ENCODE results near the gene AUTS2. TPM values are rescaled to one million over a fixed set of nuclear protein-coding genes. Genes with fewer than 3 reads are reported as not detected.
"Not testable (repeated sequence)": the region's sequence is repeated elsewhere in the genome, so short reads cannot be mapped to it uniquely, and the experiment has no call there.

The AUTS2 gene
- total RNA-seq, 1 experiment from 2014 or later, result 4.6 TPM

DNA sequence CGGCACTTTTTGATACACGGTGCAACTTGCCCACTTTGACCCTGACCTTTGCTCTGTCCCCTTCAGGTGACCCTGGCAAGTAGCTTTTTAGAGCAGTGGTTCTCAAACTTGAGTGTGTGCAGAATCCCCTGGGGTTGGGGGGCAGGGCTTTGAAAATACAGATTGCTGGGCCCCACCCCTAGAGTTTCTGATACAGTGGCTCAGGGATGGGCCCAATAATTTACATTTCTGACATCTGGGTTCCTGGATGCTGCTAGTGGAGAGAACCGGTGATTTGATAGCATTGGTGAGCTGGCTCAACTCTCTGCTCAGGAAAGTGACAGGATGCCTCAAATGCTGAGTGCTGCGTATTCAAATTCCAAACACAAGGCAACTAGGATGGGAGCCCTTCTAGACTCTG lies 995.9 kb downstream of the AUTS2 start:
- no peak for DNase-seq (ENCODE audit: low read depth)

GRCh38 chr7:70594885-70595284 lies 996.6 kb downstream of the AUTS2 start:
- not testable (repeated sequence) for DNase-seq (ENCODE audit: low read depth)

DNA sequence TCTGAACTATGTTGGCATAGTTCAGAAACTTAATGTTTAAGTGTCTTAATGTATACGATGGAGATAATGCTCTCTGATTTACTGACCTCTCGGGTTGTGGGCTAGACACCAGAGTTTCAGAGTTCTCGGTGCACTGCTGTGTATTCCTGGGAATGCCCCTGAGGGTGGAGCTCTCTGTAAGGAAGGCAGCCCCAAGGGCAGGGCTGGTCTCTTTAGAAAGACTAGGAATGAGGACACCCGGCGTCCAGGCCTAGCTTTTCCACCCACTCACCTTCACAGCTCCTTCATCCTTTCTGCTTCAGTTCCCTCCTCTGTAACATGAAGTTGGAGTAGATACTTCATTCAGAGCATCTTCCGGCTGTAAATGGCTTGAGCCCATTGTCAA lies 997.1 kb downstream of the AUTS2 start:
- DNase-seq (ENCODE audit: low read depth), result no peak

GRCh38 chr7:70595755-70596597 lies 997.7 kb downstream of the AUTS2 start:
- no peak for DNase-seq (ENCODE audit: low read depth)

DNA sequence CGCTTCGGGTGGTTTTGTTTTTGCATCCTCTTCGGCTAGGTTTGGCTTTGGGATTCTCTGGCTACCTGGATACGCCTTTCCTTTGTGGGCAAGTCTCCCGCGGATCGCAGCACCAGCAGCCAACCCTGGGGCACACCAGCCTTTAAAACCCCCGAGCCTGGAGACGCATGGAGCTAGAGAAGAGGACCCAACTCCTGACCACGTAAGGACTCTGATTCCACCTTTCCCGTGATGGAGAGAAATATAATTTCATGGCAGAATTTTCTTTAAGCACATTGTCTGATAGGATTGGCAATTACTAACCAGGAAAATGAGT lies 998.3 kb downstream of the AUTS2 start:
- no peak for DNase-seq (ENCODE audit: low read depth)

GRCh38 chr7:70597066-70597465 lies 998.8 kb downstream of the AUTS2 start:
- DNase-seq (ENCODE audit: low read depth), result no peak

DNA sequence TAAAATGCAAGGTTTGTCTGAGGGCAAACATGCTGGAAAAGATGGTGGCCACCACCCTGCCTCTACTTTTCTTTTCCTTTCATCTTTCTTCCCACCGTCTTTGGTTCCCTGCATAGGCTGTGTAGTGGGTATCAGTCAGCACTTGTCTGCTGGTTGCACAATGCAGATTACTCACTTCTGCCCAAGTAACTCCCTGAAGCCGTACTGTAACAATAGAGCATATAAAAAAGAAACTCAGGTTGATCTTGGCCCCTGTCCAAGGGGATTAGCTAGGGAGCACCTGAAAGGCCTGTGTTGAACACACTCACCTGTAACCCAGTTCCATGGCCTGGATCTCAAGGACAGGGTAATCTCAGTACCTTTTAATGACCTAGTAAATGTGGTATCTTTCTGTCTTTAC lies 1000.7 kb downstream of the AUTS2 start:
- no peak for DNase-seq (ENCODE audit: low read depth)

- no peak for DNase-seq (ENCODE audit: low read depth)
Observed at GRCh38 chr7:70599446-70600190, 1001.3 kb downstream of the AUTS2 start.

- no peak for DNase-seq (ENCODE audit: low read depth)
Observed at GRCh38 chr7:70600993-70601392, 1002.7 kb downstream of the AUTS2 start.

GRCh38 chr7:70602117-70602516 lies 1003.8 kb downstream of the AUTS2 start:
- DNase-seq (ENCODE audit: low read depth), result no peak

- DNase-seq (ENCODE audit: low read depth), result no peak
Observed at GRCh38 chr7:70607281-70607680, 1009.0 kb downstream of the AUTS2 start.

DNA sequence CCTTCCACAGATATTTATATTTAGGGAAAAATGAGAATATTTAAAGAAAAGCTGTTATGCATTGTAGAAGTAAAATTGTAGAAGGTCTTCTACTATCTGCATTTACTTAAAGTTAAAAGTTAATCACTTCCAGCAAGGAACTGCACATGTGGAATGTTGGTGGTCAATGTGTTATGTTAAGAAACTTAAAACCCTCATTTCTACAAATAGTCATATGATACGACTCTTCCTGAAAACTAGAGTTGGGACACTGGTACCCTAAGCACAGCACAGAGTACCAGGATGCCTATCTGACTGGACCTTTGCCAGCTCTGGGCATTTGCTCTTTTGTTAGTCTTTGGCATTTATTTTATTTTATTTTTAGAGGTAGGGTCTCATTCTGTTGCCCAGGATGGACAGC lies 1009.5 kb downstream of the AUTS2 start:
- DNase-seq (ENCODE audit: low read depth), result no peak

DNA sequence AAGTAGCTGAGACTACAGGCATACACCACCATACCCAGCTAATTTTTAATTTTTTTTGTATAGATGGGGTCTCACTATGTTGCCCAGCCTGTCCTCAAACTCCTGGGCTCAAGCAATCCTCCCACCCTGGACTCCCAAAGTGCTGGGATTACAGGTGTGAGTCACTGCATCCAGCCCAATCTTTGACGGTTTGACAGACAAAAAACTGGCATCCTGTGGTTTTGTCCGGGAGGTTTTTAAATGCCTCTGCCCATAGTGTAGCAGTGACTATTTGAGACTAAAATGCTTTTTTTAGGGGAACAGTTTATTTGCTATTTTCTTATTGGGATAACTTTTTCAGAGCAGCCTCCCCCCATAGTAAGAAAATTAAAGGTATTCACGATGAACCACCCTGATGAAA lies 1010.0 kb downstream of the AUTS2 start:
- no peak for DNase-seq (ENCODE audit: low read depth)

GRCh38 chr7:70612811-70613210 lies 1014.5 kb downstream of the AUTS2 start:
- no peak for DNase-seq (ENCODE audit: low read depth)

- DNase-seq (ENCODE audit: low read depth), result no peak
Observed at GRCh38 chr7:70614237-70615045, 1016.2 kb downstream of the AUTS2 start.

DNA sequence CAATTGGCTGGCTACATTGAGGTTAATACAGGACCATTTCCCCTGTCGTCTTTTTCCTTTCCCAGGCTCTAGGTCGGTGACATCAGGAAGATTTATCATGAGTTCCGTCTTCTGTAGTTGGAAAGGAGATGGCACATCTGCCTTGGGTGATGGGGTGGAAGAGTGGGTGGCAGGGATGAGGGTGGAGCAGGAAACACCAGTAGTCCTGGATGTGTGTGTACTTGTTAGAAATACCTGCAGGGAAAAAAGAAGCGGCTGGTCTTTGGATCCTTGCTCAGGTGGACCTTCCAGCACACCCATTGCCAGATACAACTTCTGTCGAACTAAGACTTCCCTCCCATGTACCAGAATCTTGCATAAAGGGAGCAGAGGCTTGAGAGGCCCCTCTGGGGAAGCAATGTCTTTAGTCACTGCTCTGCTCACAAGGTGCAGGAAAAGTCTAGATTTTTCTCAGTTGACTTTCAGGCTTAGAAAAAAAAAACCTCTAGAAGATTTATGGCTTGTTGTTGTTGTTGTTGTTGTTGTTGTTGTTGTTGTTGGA lies 1016.9 kb downstream of the AUTS2 start:
- no peak for DNase-seq (ENCODE audit: low read depth)

DNA sequence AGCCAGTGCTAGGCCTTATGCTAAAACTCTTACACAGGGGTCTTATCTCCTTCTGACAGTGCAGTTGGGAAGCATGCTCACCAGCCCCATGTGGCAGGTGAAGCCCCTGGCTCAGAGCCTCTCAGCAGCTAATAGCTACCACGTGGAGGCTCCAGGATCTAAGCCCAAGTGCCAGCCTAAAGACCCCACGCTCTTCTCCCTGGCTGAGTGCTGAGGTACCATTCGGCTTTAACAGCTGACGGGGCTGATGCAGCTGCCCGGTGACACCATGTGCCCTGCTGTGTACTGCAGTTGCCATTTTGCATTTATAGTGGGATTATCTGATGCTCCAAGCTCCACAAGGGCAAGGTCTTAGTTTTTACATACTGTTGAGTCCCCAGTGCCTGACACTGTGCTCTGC lies 1017.9 kb downstream of the AUTS2 start:
- DNase-seq (ENCODE audit: low read depth), result no peak

DNA sequence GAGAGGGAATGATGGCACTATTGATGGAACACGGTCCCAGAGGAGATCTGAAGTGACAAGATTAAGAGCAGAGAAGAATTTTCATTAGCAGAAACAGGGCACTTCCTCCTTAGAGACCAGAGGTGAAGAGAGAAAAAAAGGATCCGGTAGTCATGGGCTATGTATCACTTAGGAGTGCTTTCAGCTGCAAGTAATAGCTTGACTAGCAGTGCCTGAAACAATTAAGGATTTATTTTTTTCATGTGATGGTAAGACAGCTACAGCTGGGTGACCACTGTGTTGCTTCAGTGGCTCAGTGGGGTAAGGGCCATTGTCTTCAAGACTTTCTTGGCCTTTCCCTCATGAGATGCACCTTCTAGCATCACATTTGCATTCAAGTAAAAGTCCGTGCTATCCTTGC lies 1018.5 kb downstream of the AUTS2 start:
- DNase-seq (ENCODE audit: low read depth), result no peak

DNA sequence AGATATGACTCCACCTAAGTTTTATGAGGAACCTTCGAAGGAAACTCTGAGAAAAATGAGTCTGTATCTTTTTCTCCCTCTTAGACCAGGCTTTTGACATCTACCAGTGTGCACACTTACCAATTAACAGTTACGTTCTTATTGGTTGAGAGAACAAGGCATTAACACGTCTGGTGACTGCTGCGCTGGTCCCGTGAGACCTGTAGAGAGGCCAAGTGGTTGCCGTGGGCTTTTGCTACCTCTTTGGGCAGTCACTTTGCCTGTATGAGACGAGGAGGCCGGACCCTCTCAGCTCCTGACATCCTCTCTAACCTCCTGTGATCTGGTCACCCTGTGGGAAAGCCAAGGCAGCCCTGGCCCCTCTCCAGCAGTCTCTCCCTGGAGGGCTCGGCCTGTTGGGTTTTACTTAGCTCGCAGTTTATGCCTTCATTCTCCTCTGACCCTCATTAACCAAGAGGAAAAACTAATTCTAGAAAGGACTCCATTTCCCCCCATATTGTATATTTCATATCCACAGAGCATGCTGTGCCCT lies 1019.8 kb downstream of the AUTS2 start:
- no peak for DNase-seq (ENCODE audit: low read depth)

DNA sequence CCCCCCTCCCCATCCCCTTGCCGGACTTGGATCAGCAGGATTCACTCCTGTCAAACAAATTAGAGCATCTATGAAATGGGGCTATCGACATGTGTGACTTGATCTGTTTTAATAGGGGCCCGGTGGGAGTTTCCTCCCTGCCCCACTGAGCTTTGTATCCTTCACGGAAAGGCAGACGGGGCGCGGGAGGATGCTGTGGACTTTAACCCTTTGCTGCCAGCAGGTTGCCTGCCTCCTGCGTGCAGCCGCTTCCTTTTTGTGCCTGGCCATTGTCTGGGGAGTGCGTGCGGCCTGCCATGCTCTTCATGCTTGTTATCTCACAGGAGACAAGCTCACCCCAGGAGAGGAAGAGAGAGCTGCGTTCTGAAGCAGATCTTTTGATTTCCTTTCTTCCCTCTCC lies 1020.9 kb downstream of the AUTS2 start:
- DNase-seq (ENCODE audit: low read depth), result no peak

DNA sequence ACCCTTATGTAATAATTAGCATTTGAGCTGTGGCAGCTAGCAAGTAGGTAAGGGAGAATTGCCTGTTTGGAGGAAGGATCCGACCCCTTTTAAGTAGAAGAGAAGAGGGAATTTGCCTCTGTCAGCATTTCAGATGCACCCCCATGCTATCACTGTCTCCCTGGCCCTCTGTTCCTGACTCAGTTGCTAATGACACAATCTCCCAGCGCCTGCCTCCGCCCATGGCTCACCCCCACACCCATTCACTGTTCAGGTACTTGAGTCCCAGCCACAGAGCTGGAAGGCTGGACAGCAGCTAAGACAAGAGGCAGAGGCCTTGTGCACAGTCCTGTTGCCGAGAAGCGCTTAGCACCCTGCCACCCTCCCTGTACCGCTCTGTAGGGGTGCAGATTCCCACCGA lies 1021.4 kb downstream of the AUTS2 start:
- DNase-seq (ENCODE audit: low read depth), result no peak

Measured in LHCN-M2 (cell line).